Activated gamma-delta T cell treated with anti-CD3 and anti-CD28 coated beads, Interleukin-2, amount 50 U/mL, for 16 hours (primary cell): ENCODE data around the gene PANX3.

Source experiments
- DNase-seq: peaks from one replicate; pipeline ENCODE4 v3.0.0-alpha.2; 2020; ENCODE audit warnings: low read depth

PANX3 gene

GRCh38 chr11:124612567-124613246 is 1.5 kb downstream of the PANX3 start:
- DNase-seq = no peak

DNA sequence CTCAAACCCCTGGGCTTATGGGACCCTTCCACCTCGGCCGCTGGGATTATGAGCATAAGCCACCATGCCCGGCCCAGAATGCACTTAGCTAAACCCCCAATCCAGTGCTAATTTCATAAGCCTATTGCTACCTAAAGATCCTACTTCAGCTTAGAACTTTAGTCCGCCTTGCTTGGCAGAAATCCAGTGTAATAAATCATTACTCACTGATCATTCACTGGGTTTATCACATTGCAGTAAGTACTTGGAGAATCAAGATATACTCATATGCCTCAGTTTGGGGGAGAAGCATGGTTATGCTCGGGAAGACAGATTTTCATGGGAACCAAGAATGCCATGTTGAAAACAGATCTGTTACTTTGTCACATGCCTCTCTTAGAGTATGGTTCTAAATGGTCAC is 7.6 kb downstream of the PANX3 start:
- DNase-seq = no peak

DNA sequence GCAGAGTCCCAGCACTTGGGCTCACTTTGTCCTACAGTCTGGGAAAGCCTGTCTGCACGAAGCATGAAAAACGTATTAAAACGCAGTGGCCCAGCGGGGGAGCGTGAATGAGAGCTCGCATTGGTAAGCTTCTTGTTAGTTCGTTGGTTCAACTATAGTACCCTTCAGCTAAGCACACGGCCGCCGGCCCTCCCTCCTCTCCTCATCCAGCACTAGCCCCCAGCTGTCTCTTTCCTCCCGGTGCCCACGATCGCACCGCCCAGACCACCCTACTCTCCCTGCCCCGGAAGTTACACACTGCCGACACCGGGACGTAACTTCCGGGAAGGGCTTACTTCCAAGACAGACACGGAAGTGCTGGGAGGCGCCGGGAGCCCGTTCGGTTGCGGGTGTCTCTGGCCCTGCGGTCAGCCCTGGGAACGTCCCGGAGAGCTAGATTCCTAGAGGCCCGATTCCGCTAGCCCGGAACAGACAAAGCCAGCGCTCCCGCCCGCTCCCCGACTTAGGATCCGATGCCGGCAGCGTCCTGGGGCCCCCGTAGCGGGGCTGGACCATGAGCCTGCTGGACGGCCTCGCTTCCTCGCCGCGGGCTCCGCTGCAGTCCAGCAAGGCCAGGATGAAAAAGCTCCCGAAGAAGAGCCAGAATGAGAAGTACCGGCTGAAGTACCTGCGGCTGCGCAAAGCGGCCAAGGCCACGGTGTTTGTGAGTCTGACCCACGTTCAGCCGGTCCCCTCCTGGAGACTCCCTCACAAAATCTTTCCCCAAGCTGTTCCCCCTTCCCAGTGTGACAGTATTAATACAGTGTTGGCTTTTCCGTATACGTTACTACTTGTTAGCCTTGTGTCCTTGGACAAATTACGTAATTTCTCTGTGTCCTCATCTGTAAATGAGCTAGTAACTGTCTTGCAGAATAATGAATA is 11.6 kb downstream of the PANX3 start, which contains the start of gene TBRG1:
TSS of gene TBRG1 (plus strand) at position 334 of the 921 bp plus-strand sequence. CDS start at position 554, 220 bp downstream.
- DNase-seq = peak; percentile 77

- DNase-seq = no peak
Measured at GRCh38 chr11:124623861-124624525, 12.8 kb downstream of the PANX3 start.

- DNase-seq = no peak
Measured at GRCh38 chr11:124625504-124626168, 14.4 kb downstream of the PANX3 start.

DNA sequence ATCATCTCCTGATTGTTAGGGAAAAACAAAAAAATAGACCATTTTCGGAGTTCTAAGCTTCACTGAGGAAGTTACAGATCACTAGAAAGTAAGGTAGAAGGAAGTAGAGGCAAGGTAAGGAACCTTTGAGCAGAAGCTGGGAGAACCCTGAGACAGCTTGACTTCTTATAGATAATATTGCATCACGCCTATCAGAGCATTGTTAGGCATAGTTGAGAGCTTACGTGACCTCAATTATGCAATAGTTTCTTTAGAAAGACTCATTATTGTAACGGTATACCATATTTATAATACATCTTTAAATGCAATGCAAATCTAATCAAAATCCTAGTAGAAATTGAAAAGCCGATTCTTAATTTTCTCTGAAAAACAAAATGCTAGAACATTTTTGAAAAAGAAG is 16.3 kb downstream of the PANX3 start:
- no peak for DNase-seq

DNA sequence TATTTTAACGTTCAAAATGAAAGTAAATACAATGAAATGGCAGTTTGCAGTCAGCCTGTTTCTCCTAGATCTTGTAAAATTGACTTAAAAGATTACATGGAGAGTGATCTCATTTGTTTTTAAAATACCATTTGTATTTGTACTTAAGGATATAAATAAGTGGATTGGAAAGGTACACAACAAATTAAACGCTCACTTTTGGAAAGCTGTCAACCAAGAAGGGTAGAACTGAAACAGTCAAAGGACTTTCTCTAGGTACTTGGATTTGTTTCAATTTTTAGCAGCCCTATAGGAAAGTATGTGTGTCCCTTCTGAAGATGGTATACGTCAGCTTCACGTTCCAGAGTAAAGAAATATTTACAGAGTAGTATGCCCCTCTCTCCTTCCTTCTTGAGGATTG is 18.7 kb downstream of the PANX3 start:
- DNase-seq = no peak

- DNase-seq = no peak
Measured at GRCh38 chr11:124633355-124633754, 22.1 kb downstream of the PANX3 start.

DNA sequence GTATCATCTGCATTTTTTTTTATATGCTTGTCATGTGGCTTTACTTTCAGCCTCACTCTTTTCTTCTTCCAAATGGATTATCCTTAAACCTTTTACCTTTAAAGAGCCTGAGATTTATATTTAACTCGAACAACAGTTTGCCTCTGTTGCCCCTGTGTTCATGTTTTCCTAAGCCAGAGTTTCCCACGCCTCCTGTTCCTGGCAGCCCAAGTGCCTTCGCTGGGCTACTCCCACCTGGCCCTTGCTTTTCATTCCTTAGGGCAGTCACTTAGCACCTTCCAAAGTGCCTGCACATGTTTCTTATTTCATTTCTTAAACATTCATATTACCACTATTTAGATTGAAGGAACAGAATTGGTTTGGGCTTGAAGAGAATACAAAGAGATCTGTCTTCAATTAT is 24.7 kb downstream of the PANX3 start:
- DNase-seq = no peak

DNA sequence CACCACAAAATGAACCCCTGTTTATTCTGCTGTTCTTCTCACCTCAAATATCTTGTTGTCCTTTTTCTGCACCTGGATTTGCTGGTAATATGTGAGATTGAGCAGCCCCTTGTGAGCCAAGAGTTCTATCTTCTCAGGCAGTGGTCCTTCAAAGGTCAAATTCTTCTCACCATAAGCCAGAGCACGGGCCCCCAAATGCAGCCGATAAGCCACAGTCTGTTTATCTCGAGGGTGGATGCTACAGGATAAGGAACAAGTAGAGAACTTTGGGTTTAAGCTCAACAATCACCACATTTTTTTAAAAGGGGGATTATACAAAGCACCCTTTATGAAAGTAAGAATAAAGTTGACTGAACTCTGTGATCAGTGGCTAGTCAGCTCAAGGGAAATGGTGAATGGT is 27.3 kb downstream of the PANX3 start:
- no peak for DNase-seq

GRCh38 chr11:124639186-124639585 is 28.0 kb downstream of the PANX3 start:
- no peak for DNase-seq

DNA sequence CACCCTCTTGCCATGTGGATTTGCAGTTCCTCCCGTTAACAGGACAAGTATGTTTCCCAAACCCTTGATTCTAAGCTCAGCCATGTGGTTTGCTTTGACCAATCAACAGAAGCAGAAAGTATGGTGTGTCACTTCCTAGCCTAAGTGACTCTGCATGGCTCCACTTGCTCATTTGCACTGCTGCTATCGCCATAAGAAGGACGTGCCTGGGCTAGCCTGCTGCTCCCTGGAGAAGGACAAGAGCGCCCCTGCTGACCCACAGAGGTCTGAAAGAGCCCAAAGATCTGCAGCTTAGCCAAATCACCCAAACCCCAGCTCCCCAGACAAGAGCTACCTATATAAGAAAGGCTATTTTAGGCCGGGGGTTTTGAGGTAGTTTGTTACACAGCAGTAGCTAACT is 29.4 kb downstream of the PANX3 start:
- DNase-seq = no peak

- DNase-seq = no peak
Measured at GRCh38 chr11:124642628-124643027, 31.4 kb downstream of the PANX3 start.

GRCh38 chr11:124643042-124643604 is 31.9 kb downstream of the PANX3 start:
- DNase-seq = no peak

GRCh38 chr11:124643605-124644425 is 32.6 kb downstream of the PANX3 start:
- DNase-seq = no peak

- DNase-seq = no peak
Measured at GRCh38 chr11:124644426-124645280, 33.4 kb downstream of the PANX3 start.

DNA sequence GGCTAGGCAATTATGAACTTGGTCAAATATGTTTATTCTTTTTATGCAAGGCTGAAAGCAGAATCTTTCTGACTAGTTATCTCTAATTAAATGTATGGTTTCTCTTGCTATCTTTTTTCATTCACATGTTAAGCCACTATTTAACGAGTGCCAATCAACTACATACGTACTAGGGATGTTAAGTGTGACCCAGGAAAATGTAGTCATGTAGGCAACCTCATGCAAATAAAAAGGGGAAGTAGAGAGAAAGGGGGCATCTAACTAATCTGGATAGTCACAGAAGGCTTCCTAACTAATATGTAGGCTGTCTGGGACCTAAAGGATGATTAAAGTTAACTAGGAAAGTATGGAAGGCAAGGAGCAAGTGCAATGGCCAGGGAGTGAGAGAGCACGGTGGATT is 34.9 kb downstream of the PANX3 start:
- no peak for DNase-seq

GRCh38 chr11:124648610-124649009 is 37.4 kb downstream of the PANX3 start:
- no peak for DNase-seq

DNA sequence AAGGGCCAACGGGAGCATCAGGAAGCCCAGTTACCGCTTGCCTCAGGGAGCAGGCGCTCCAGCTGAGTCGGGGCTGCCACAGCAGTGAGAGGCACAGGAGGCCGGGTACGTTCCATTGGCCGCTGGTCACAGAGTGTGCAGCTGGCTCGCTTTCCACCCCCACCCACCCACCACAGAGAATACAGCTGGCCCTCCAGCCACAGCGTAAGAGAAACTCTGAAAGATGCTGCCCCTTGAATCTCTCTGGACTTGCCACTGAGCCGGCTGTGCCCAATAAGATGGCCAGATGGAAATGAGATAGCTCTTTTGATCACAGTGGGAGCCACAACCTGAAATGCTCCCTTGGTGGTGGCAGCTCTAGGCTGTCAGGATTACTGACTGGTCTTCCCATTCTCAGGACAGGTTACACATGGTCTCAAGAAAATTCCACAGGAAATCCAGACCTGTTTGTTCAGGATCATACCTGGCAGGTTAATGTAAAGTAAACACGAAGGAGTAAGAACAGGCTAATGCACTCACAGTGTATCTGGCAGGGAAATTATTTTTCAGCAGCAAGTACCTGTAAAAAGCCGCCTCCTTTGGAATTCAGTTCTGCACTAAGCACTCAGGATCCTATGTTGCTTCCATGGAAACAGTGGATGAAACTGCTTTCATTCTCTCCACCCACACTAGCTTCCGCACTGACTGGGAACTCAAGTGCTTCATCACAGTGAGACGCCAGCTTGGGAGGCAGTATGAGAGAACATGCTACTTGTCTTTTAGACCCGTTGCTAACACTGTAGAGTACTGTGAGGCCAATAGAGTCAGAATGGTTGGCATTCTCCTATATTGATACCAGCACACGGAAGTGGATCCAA is 45.8 kb downstream of the PANX3 start:
- no peak for DNase-seq
